Esophagus squamous epithelium (tissue), 4 donors: ENCODE results near the gene PRKG1.

Experiments used
- CTCF ChIP-seq, 6 experiments: fragments of 450-650 bp in 4 of 6; fragments of 200-600 bp in 2 of 6; sonication (generic) in 2 of 6; IDR thresholded peaks; one replicate each; pipeline ENCODE4 v1.5.1; 2016 to 2019; ENCODE audit warnings: antibody characterized with exemption in 6 of 6, mild to moderate bottlenecking in 4 of 6, moderate library complexity in 4 of 6
- POLR2A ChIP-seq, 4 donors: fragments of 450-650 bp; IDR thresholded peaks; one replicate each; pipeline ENCODE4 v1.6.1; 2017; ENCODE audit warnings: antibody characterized with exemption in 4 of 4, mild to moderate bottlenecking in 4 of 4, moderate library complexity in 3 of 4

DNA sequence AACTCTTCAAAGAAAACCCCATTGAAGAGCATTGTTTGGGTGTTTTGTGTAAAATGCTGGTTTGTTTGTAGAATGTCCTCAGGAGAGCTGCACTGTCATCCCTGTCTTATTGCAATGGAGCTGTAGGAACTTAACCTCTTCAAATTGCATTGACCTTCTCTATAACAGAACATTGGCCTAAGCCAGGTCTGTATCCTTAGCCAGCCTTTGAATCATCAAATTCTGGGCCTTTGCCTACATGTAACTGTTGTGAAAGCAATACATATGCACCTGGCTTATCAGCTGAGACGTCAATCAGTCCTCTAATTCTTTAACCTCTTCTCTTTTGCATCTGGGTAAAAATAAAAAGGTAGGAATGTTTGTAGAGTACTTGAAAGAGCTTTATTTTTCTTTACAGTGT, 429.1 kb downstream of the PRKG1 start:
- no peak for TF ChIP-seq POLR2A (IDR thresholded peaks at IDR 0.05)
- no peak for TF ChIP-seq CTCF (IDR thresholded peaks at IDR 0.05)
